ENCODE data around the gene AQP9.

AQP9 gene

GRCh38 chr15:58203537-58203936 is 65.4 kb downstream of the AQP9 start:
- TF ChIP-seq EGR1 (IDR thresholded peaks at IDR 0.05) (no peak), ZBTB7A (IDR thresholded peaks at IDR 0.05; ENCODE audit: low read depth) (no peak), TCF12 (IDR thresholded peaks at IDR 0.05; ENCODE audit: low read depth) (no peak), NFIC (IDR thresholded peaks at IDR 0.05) (no peak), YY1 (IDR thresholded peaks at IDR 0.05; ENCODE audit: low read depth) (no peak), FOXM1 (IDR thresholded peaks at IDR 0.05; ENCODE audit: borderline replicate concordance, low read depth) (no peak), TAF1 (IDR thresholded peaks at IDR 0.05; ENCODE audit: low read depth) (no peak), EP300 (IDR thresholded peaks at IDR 0.05; ENCODE audit: borderline replicate concordance) (no peak), CEBPB (IDR thresholded peaks at IDR 0.05) (no peak), REST (IDR thresholded peaks at IDR 0.05; ENCODE audit: low read depth) (no peak), CREB1 (IDR thresholded peaks at IDR 0.05; ENCODE audit: low read depth) (no peak), TEAD4 (IDR thresholded peaks at IDR 0.05) (no peak), RAD21 (IDR thresholded peaks at IDR 0.05; ENCODE audit: low read depth) (no peak)
- TF ChIP-seq, protein P1, sequence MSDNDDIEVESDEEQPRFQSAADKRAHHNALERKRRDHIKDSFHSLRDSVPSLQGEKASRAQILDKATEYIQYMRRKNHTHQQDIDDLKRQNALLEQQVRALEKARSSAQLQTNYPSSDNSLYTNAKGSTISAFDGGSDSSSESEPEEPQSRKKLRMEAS (IDR thresholded peaks at IDR 0.05) = no peak
- TF ChIP-seq, protein P2, sequence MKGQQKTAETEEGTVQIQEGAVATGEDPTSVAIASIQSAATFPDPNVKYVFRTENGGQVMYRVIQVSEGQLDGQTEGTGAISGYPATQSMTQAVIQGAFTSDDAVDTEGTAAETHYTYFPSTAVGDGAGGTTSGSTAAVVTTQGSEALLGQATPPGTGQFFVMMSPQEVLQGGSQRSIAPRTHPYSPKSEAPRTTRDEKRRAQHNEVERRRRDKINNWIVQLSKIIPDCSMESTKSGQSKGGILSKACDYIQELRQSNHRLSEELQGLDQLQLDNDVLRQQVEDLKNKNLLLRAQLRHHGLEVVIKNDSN (IDR thresholded peaks at IDR 0.05) = no peak

GRCh38 chr15:58206151-58206550 is 68.0 kb downstream of the AQP9 start:
- no peak for TF ChIP-seq RAD21 (IDR thresholded peaks at IDR 0.05; ENCODE audit: low read depth)
- TF ChIP-seq CEBPB (IDR thresholded peaks at IDR 0.05) = no peak
- no peak for TF ChIP-seq EP300 (IDR thresholded peaks at IDR 0.05; ENCODE audit: borderline replicate concordance)
- no peak for TF ChIP-seq CREB1 (IDR thresholded peaks at IDR 0.05; ENCODE audit: low read depth)
- no peak for TF ChIP-seq REST (IDR thresholded peaks at IDR 0.05; ENCODE audit: low read depth)
- TF ChIP-seq ZBTB7A (IDR thresholded peaks at IDR 0.05; ENCODE audit: low read depth) = no peak
- TF ChIP-seq NFIC (IDR thresholded peaks at IDR 0.05) = no peak
- TF ChIP-seq TAF1 (IDR thresholded peaks at IDR 0.05; ENCODE audit: low read depth) = no peak
- no peak for TF ChIP-seq FOXM1 (IDR thresholded peaks at IDR 0.05; ENCODE audit: borderline replicate concordance, low read depth)
- TF ChIP-seq TEAD4 (IDR thresholded peaks at IDR 0.05) = no peak
- no peak for TF ChIP-seq TCF12 (IDR thresholded peaks at IDR 0.05; ENCODE audit: low read depth)
- TF ChIP-seq YY1 (IDR thresholded peaks at IDR 0.05; ENCODE audit: low read depth) = no peak
- TF ChIP-seq EGR1 (IDR thresholded peaks at IDR 0.05) = no peak
- TF ChIP-seq, protein P1 (IDR thresholded peaks at IDR 0.05) = no peak
- TF ChIP-seq, protein P2 (IDR thresholded peaks at IDR 0.05) = no peak

DNA sequence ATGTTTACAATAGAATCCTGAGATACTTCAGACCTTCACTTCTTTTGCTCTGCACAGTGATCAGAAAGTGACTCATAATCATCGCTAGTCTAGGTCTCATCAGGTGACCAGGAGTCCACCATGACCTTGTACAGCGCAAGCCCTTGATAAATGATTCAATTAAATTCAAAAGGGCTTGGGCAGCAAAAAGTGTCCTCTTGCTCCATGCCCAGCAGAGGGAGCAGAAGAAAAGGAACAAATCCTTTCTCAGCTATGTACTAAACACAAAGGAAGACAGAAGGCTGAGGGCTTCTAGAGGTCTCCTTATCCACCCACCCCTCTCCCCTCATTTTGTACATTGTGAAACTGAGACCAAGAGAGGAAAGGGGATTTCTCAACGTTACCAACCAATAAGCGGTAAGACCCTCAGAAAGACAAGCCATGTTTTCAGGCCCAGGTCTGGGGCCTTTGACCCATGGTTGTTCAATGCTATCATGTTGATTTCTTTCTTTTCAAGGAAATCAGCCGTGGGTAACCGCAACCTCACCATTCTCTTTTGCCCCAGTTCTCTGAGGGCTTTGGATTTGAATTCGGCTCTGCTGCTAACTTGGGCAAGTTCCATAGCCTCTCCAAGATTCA is 74.8 kb downstream of the AQP9 start:
- no peak for TF ChIP-seq REST (IDR thresholded peaks at IDR 0.05; ENCODE audit: low read depth)
- no peak for TF ChIP-seq FOXM1 (IDR thresholded peaks at IDR 0.05; ENCODE audit: borderline replicate concordance, low read depth)
- TF ChIP-seq TEAD4 (IDR thresholded peaks at IDR 0.05) = no peak
- TF ChIP-seq RAD21 (IDR thresholded peaks at IDR 0.05; ENCODE audit: low read depth) = peak; percentile 62
- no peak for TF ChIP-seq CREB1 (IDR thresholded peaks at IDR 0.05; ENCODE audit: low read depth)
- no peak for TF ChIP-seq TAF1 (IDR thresholded peaks at IDR 0.05; ENCODE audit: low read depth)
- no peak for TF ChIP-seq NFIC (IDR thresholded peaks at IDR 0.05)
- no peak for TF ChIP-seq TCF12 (IDR thresholded peaks at IDR 0.05; ENCODE audit: low read depth)
- no peak for TF ChIP-seq YY1 (IDR thresholded peaks at IDR 0.05; ENCODE audit: low read depth)

DNA sequence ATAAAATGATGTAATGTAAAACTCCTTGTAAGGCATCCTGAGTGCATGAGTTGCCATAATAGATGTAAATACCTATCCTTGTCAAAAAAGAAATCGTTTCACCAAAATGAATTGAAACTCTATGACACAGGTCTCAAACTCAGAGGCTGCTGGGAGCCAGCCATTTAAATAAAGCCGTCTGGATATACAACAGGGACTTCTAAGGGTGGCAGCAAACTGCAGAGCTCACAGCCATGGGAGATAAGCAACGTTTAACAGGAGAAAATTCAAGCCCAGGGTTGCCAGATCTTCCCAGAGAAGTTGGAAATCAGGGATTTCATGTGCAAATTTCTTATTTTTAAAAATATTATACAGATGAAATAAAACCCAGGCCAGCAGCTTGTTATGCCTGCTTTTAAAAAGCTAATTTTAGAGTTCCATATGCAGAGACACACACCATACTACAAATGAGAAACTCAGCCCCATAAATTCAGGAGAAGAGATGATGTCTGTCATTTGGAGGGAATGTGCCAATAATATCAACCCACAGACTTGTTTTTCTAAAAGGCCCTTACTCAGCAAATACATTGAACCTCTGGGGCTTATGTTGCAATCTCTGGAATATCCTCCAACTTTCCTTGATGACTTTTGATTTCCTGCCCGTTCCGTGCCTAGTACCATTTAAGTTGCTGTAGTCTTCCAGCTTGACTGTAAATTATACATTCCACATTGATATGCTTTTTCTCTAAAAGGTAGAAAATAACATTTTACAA is 75.6 kb downstream of the AQP9 start:
- TF ChIP-seq, protein P2 (IDR thresholded peaks at IDR 0.05) = no peak
- TF ChIP-seq TCF12 (IDR thresholded peaks at IDR 0.05; ENCODE audit: low read depth) (no peak), CREB1 (IDR thresholded peaks at IDR 0.05; ENCODE audit: low read depth) (no peak), ZBTB7A (IDR thresholded peaks at IDR 0.05; ENCODE audit: low read depth) (no peak), FOXM1 (IDR thresholded peaks at IDR 0.05; ENCODE audit: borderline replicate concordance, low read depth) (no peak), EGR1 (IDR thresholded peaks at IDR 0.05) (no peak), YY1 (IDR thresholded peaks at IDR 0.05; ENCODE audit: low read depth) (no peak), RAD21 (IDR thresholded peaks at IDR 0.05; ENCODE audit: low read depth) (no peak), REST (IDR thresholded peaks at IDR 0.05; ENCODE audit: low read depth) (no peak), EP300 (IDR thresholded peaks at IDR 0.05; ENCODE audit: borderline replicate concordance) (no peak), CEBPB (IDR thresholded peaks at IDR 0.05) (no peak), NFIC (IDR thresholded peaks at IDR 0.05) (no peak), TAF1 (IDR thresholded peaks at IDR 0.05; ENCODE audit: low read depth) (no peak), TEAD4 (IDR thresholded peaks at IDR 0.05) (no peak)
- TF ChIP-seq, protein P1 (IDR thresholded peaks at IDR 0.05) = no peak

Measured in Ishikawa (cell line).